GM21825 (cell line): ENCODE measurements around the gene PDXP.
"Not testable (repeated sequence)": the region's sequence is repeated elsewhere in the genome, so short reads cannot be mapped to it uniquely, and the experiment has no call there.

Experiments used
- ATAC-seq: cut with Tn5 transposase; IDR thresholded peaks from one replicate; pipeline ENCODE4 v1.9.1; 2021; ENCODE audit warnings: mild to moderate bottlenecking, moderate library complexity; ENCODE audit not compliant: unreplicated experiment

Gene PDXP

GRCh38 chr22:37696260-37696656 lies 37.7 kb downstream of the PDXP start:
- ATAC-seq = not testable (repeated sequence)

- peak; percentile 91 for ATAC-seq
Measured at GRCh38 chr22:37696657-37697537, 38.4 kb downstream of the PDXP start, which contains the start of gene TRIOBP. Gene TRIOBP (plus strand): TSS chr22:37697048. CDS start chr22:37701366, 4,318 bp downstream.

- ATAC-seq = no peak
Measured at GRCh38 chr22:37697538-37697835, 39.0 kb downstream of the PDXP start.

- ATAC-seq = no peak
Measured at GRCh38 chr22:37701141-37701786, 42.7 kb downstream of the PDXP start.

- no peak for ATAC-seq
Measured at GRCh38 chr22:37703906-37704305, 45.4 kb downstream of the PDXP start.

GRCh38 chr22:37704645-37705044 lies 46.1 kb downstream of the PDXP start:
- no peak for ATAC-seq

- ATAC-seq = no peak
Measured at GRCh38 chr22:37705205-37705604, 46.7 kb downstream of the PDXP start.

- ATAC-seq = no peak
Measured at GRCh38 chr22:37708580-37709444, 50.3 kb downstream of the PDXP start.

- no peak for ATAC-seq
Measured at GRCh38 chr22:37709445-37709765, 50.9 kb downstream of the PDXP start.

- no peak for ATAC-seq
Measured at GRCh38 chr22:37710675-37711074, 52.2 kb downstream of the PDXP start.

- no peak for ATAC-seq
Measured at GRCh38 chr22:37711490-37711889, 53.0 kb downstream of the PDXP start.

GRCh38 chr22:37713761-37714160 lies 55.2 kb downstream of the PDXP start:
- ATAC-seq = no peak

GRCh38 chr22:37714634-37715033 lies 56.1 kb downstream of the PDXP start:
- no peak for ATAC-seq

- ATAC-seq = no peak
Measured at GRCh38 chr22:37715760-37716159, 57.2 kb downstream of the PDXP start.
